Measurements from ENCODE around the gene ITGAX.

ITGAX gene

DNA sequence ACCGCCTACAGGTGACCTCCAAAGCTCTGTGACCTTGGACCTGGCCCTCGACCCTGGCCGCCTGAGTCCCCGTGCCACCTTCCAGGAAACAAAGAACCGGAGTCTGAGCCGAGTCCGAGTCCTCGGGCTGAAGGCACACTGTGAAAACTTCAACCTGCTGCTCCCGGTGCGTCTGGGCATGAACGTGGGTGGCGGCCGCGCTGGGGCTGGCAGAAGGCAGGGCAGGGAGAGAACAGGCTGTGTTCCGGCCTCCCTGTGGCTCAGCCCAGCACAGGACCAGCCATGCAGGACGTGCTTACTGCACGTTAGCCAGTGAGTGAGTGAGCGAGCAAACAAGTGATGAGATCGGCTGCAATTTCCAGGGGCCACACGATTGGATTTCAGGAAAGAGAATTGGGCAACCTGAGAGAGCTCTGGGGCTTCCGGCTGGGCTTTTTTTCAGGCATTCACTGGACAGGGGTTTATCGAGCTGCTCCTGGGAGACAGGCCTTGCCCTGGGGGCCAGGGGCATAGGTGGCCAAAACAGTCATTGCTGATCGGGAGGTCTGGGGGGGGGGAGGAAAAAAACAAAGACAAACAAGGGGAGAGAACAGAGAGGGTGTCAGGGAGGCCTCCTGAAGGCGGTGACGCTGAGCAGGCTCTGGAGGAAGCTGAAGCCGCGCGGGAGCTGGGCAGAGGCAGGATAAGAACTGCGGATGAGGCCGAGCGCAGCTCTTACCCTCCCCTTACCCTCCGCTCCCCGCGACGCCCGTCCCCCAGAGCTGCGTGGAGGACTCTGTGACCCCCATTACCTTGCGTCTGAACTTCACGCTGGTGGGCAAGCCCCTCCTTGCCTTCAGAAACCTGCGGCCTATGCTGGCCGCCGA lies 16.9 kb downstream of the ITGAX start:
- in situ Hi-C loops (cut with MboI; ENCODE audit: low sequenced_read_pairs) = no loop called here

DNA sequence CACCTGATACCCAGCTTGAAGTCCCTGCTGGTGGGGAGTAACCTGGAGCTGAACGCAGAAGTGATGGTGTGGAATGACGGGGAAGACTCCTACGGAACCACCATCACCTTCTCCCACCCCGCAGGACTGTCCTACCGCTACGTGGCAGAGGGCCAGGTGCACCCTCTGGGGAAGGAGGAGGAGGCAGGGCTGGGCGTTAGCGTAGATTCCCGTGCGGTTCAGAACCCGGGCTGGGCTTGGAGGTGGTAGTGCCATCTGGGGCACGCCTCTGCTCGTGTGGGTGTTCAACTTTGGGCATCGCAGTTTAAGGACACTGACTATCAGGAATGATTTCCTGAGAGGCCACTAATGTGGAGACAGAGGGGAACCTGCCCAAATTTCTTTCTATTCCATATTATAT lies 18.3 kb downstream of the ITGAX start:
- in situ Hi-C loops (cut with MboI; ENCODE audit: low sequenced_read_pairs) = no loop called here

DNA sequence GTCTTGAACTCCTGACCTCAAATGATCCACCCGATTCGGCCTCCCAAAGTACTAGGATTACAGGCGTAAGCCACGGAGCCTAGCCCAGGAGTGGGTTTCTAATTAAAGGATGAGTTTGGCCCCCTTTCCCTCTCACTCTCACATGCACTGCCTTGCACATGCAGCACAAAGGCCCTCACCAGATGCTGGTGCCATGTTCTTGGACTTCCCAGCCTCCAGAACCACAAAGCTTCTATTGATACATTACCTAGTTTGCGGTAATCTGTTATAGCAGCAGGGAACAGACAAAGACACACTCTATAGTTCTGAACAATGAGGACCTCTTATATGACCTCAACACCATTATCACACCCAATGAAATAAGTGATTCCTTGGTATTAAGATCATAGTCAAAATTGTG lies 20.3 kb downstream of the ITGAX start:
- in situ Hi-C loops (cut with MboI; ENCODE audit: low sequenced_read_pairs) = no loop called here

DNA sequence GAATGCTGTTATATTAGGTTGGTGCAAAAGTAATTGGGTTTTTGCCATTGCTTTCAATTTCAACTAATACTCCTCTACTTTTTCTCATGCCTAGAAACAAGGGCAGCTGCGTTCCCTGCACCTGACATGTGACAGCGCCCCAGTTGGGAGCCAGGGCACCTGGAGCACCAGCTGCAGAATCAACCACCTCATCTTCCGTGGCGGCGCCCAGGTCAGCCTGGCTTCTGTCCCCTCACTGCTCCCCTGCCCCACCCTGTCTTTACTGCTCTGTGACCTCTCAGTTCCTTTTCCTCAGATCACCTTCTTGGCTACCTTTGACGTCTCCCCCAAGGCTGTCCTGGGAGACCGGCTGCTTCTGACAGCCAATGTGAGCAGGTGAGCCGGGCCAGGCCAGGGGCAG lies 21.7 kb downstream of the ITGAX start:
- in situ Hi-C loops (cut with MboI; ENCODE audit: low sequenced_read_pairs) = no loop called here

DNA sequence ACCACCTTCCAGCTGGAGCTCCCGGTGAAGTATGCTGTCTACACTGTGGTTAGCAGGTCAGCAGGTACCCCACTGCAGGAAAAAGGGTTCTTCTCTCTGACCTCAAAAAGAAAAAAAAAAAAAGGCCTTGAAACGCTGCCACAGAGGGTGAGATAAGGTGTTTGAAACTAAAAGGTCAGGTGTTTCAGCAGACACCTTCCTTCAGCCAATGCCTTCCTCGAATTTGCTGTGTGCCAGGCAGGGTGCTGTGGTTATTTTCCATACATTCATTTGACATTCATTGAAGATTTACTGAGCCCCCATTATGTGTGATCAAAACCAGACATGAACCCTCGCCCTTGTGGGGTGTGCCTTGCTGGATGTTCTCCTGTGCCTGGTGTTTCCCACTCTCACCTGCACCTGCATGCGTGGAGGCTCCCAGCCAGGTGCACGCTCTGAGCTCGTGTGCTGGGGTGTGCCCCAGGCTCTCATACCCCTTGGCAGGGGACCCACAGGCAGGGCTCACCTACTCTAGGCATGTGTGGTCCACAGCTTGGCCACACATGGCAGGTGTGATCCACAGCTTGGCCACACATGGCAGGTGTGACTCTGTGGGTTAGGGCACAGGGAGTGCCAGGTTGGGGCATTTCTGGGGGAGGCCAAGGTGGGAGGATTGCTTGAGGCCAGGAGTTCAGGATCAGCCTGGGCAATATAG lies 22.4 kb downstream of the ITGAX start:
- in situ Hi-C loops (cut with MboI; ENCODE audit: low sequenced_read_pairs) = no loop called here

DNA sequence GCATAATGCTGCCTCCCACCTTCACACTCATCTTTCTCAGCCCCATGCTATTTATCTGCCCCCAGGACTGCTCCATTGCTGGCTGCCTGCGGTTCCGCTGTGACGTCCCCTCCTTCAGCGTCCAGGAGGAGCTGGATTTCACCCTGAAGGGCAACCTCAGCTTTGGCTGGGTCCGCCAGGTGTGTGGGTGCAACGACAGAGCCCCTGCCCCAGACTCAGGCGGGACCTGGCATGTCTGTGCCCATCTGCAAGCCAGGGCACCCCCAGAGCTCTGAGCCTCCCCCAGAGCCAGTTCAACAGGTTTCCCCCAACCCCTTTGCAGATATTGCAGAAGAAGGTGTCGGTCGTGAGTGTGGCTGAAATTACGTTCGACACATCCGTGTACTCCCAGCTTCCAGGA lies 25.2 kb downstream of the ITGAX start:
- in situ Hi-C loops (cut with MboI; ENCODE audit: low sequenced_read_pairs) = loop anchor here (10.0 kb wide), 2 partner anchors 55 to 175 kb away; partner anchors contain the start of gene PYCARD

DNA sequence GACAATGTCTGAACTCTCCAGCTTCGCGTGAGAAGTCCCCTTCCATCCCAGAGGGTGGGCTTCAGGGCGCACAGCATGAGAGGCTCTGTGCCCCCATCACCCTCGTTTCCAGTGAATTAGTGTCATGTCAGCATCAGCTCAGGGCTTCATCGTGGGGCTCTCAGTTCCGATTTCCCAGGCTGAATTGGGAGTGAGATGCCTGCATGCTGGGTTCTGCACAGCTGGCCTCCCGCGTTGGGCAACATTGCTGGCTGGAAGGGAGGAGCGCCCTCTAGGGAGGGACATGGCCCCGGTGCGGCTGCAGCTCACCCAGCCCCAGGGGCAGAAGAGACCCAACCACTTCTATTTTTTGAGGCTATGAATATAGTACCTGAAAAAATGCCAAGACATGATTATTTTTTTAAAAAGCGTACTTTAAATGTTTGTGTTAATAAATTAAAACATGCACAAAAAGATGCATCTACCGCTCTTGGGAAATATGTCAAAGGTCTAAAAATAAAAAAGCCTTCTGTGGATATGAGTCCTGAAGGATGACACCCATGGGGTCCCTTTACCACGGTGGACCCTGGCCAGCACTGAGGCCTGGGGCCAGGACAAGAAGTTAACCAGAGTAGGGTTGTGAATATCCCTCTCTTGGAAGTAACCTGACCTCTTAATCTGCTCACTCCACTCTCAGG lies 27.6 kb downstream of the ITGAX start:
- in situ Hi-C loops (cut with MboI; ENCODE audit: low sequenced_read_pairs) = loop anchor here (10.0 kb wide), 2 partner anchors 58 to 178 kb away; partner anchors contain the start of gene PYCARD

DNA sequence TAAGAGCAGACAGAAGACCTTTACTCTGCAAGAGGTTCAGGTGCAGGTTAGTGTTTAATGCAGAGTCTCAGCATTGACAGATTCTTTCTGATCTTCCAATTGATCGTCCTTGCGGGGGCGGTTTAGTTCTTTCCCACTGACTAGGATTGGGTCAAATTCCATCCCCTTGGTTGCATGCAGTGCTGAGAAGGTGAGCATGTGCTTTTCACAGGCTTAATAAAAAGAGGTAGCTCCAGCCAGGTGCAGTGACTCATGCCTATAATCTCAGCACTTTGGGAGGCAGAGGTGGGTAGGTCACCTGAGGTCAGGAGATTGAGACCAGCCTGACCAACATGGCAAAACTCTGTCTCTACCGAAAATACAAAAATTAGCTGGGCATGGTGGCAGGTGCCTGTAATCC lies 30.7 kb downstream of the ITGAX start:
- in situ Hi-C loops (cut with MboI; ENCODE audit: low sequenced_read_pairs) = loop anchor here (10.0 kb wide), 2 partner anchors 61 to 181 kb away; partner anchors contain the start of gene PYCARD

DNA sequence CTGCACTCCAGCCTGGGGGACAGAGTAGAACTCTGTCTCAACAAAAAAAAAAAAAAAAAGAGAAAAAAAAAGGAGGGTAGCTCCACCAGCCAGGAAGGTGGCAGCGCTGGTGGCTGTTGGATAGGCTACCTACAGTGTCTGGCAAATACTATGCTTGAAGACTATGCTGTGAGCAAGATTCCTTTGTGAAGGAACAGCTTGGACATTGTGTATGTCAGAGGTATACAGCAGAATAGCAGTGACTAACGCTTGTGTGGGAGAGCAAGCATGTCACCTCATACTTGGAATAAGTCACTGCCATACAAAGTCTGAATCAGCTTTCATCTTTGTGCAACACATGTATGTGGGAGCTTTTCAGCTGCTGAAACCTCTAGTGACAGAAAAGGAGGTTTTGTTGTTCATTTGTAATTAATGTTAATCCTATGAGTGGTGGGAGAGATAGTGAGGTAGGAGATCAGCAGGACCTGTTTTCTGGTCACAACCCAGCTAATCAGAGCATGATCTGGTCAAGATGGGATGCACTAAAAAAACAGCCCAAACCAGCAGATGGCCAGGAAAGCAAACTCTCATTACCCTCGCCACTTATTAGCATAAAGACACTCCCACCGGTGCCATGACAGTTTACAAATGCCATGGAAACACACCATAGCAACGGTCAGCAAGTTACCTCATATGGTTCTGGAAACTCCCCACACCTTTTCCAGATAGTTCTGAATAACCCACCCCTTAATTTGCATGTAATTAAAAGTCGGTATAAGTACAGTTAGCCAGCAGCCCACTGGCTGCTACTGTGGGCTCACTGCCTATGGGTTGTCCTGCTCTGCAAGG lies 31.4 kb downstream of the ITGAX start:
- in situ Hi-C loops (cut with MboI; ENCODE audit: low sequenced_read_pairs) = loop anchor here (10.0 kb wide), 2 partner anchors 62 to 182 kb away; partner anchors contain the start of gene PYCARD

DNA sequence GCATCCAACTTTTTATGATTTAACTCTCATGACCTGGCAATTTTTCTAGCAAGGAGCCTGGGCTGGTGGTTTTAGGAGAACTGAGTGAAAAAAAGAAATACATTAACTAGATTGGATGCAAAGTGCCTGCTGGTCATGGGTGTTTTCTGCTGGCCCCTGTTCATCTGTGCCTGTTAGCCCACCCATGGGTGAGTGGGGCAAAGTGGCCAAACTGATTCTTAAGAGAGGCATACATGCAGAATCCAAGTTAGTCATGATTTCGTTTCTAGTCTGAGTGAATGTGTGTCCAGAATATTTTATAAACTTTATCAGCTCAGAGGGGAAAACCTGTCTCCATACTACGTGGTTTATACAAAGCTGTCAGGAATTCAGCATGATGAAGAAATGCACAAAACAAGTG lies 33.6 kb downstream of the ITGAX start:
- in situ Hi-C loops (cut with MboI; ENCODE audit: low sequenced_read_pairs) = loop anchor here (10.0 kb wide), 2 partner anchors 64 to 184 kb away; partner anchors contain the start of gene PYCARD

DNA sequence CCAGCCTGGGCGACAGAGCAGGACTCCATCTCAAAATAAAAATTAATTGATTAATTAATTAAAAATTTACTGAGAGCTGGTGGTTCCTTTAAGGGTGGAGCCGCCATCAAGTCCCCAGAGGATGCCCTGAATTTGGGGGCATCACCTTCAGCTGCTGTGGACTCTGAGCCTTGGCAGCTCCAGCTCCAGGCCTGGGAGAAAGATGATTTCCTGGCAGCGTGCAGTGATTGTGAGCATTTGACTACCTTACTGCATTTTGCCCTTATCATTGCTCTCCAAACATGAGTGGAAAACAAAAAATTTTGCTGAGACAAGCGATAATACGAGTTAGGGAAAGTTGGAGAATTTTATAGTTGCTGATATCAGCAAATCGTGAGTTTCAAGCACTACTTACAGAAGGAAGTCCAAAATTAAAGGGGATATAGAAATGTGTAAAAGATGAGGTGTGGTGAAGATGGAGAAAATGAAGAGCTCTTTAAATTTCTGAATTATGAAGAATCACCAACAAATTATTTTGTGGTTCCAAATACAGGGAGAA lies 35.6 kb downstream of the ITGAX start:
- in situ Hi-C loops (cut with MboI; ENCODE audit: low sequenced_read_pairs) = no loop called here

DNA sequence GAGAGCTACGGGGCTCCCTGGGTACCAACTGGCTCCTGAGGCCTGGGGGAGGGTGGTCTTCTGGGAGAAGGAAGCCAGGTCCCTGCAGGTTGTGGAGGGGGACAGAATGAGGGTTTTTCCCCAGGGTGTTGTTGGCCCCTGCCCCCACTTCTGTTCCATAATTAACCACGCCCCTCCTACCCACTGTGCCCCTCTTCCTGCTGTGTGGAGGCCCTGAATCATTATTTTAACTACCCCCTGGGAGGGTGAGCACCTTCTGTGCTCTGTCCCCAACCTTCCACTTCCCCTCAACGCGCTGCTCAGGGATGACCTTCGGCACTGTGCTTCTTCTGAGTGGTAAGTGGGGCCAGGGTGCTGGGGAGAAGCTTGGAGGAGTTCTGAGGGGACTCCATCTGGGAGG lies 38.1 kb downstream of the ITGAX start, which contains the start of gene ITGAD:
Gene ITGAD (plus strand): TSS at position 280 of the 400 bp plus-strand sequence. CDS start 26 bp downstream, at position 306.
- in situ Hi-C loops (cut with MboI; ENCODE audit: low sequenced_read_pairs) = no loop called here

DNA sequence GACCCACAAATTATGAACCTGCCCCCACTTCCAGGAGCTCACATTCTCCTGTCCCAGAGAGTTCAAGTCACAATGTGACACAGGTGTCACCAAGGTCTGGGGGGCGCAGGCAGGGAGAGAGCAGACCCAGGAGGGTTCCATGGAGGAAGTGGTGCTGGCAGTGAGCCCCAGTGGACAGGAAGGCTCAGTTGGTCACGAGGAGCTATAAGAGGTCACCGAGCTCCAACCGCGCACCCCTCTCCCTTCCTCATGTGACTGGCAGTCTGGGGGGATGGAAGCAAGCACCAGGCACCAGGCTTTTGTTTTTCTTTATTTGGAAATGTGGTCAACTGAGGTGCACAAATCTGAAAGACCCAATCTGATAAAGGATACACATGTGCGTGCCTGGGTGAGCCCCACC lies 40.7 kb downstream of the ITGAX start:
- in situ Hi-C loops (cut with MboI; ENCODE audit: low sequenced_read_pairs) = no loop called here

DNA sequence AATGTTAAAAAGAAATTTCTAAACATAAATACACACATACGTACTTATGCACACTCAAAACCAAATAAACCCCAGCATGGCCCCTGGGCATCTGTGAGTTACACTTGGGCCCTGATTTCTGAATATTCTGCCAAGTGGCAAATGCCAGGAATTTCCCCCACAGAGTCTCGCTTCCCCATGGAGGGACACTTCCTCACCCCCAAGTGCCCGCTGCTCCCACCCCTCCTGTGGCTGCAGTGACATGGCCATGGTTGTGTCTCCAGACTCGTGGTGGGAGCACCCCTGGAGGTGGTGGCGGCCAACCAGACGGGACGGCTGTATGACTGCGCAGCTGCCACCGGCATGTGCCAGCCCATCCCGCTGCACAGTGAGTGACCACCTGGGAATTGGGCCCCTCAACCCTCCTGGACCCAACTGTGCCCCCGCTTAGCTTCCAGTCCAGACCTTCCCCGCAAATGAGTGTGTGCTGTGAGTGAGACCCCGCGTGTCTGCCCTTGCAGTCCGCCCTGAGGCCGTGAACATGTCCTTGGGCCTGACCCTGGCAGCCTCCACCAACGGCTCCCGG lies 42.2 kb downstream of the ITGAX start:
- in situ Hi-C loops (cut with MboI; ENCODE audit: low sequenced_read_pairs) = no loop called here

DNA sequence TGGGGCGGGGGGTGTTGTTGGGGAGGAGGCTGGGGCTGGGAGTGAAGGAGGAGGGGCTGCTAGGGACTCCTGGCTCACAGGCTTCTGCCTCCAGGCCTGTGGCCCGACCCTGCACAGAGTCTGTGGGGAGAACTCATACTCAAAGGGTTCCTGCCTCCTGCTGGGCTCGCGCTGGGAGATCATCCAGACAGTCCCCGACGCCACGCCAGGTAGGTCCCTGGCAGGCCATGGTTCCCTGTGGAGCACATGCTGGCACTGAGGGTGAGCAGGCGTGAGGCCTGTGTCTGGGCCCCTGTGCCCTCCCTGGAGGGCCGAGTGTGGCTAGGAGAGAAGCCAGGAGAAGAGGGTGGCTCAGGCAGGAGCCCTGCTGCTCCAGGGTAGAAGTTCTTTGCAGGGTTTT lies 42.7 kb downstream of the ITGAX start:
- in situ Hi-C loops (cut with MboI; ENCODE audit: low sequenced_read_pairs) = no loop called here

DNA sequence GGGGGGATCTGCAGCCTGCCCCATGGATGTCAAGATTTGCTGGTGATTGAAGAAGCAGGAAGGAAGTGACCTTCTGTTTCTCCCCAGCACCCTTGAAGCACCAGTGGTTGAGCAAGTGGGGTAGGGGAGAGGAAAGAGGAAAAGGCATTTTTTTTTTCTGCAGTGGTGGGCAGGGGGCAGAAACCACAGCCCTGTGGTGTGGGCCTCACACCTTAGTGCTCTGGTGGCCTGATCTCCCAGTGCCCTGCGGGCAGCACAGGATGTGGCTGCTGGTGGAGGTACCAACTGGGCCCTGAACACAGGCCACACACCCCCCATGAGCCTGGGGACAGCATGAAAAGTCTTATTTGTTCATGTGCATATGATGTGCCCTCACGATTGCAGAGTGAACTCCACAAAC lies 45.2 kb downstream of the ITGAX start:
- in situ Hi-C loops (cut with MboI; ENCODE audit: low sequenced_read_pairs) = no loop called here

DNA sequence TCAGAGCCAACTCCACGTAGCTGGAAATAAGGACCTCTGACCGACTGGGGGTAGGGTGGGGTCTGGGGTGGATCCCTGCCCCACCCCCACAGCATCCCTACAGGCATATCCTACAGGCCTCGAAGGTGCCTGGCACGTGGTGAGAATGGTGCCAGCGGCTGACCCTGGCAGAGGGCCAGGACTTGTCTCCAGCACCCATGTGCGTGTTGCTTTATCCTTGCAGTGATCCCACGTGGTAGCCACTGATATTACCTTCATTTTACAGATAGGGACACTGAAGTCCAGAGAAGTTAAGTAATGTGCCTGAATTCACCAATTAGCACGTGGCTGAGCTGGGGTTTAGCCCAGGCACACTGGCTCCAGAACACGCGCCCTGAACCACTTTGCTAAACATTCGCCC lies 46.5 kb downstream of the ITGAX start:
- in situ Hi-C loops (cut with MboI; ENCODE audit: low sequenced_read_pairs) = no loop called here

DNA sequence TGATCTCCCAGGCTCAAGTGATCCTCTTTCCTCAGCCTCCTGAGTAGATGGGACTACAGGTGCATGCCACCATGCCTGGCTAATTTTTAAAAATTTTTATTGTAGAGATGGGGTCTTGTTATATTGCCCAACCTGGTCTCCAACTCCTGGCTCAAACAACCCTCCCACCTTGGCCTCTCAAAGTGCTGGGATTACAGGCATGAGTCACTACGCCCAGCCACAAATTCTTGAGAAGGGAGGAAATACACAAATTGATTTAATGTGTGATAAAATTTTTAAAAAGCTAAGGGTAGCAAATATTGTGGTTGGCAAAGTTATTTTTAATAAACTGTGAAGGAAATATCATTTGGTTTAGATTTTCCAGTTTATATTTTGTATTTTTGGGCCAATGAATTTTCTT lies 47.7 kb downstream of the ITGAX start:
- in situ Hi-C loops (cut with MboI; ENCODE audit: low sequenced_read_pairs) = no loop called here

DNA sequence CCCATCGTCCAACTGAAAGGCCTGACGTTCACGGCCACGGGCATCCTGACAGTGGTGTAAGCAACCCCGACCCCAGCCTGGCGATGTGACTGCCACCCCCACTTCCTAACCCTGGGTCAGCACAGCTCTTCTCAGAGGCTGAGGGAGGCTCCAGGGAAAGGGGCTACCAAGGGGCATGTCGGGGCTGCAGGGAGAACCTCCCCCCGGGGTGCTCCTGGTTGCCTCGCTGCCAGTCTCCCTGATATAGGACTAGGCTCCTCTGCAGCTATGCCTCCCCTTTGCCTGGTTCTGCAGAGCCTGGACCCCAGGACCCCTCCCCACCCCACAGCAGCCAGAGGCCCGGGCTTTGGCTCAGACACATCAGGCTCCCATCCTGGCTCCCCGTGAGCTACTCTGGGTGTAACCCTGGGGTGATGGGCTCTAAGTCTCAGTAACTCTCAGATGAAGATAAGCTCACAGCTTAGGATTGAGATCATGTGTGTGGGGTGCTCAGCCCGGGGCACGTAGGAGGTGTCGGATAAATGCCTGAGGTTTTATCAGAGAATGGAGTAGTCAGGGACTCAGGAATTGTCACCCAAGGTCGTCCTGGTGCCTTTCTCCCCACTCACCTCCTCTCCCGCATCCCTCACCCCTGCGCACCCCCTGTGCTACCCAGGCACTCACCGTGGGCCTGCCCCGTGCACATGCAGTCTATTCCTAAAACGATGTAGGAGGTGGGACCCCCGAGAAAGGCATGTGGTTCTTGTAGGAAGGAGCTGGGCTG lies 48.8 kb downstream of the ITGAX start:
- in situ Hi-C loops (cut with MboI; ENCODE audit: low sequenced_read_pairs) = no loop called here
